GM23338 (cell line): ENCODE measurements around the gene USP28. TPM values are rescaled to one million over a fixed set of nuclear protein-coding genes. Genes with fewer than 3 reads are reported as not detected.
A peak's percentile ranks its signal among the peaks of the same experiment; 100 is the strongest.

Source experiments
- ATAC-seq: fragments of 200-7000 bp; cut with Tn5 transposase; 3 replicates; pipeline ENCODE4 v1.9.1; 2020
- DNase-seq: peaks from one replicate; pipeline ENCODE4 v3.0.0-alpha.2; 2015; ENCODE audit warnings: low spot score
- H2AFZ ChIP-seq: fragments of 200-600 bp; sonication (generic); 2 replicates; pipeline ENCODE4 v1.8.0; 2016; ENCODE audit warnings: antibody characterized with exemption, mild to moderate bottlenecking, moderate library complexity
- H3F3A ChIP-seq: fragments of 200-600 bp; sonication (generic); replicated peaks from 2 replicates; pipeline ENCODE4 v1.8.0; 2017; ENCODE audit warnings: antibody characterized with exemption, mixed run types, low read depth
- H3K27ac ChIP-seq: fragments of 200-600 bp; sonication (generic); 2 replicates; pipeline ENCODE4 v1.6.1; 2016; ENCODE audit warnings: low read depth
- H3K27me3 ChIP-seq: fragments of 200-600 bp; sonication (generic); 2 replicates; pipeline ENCODE4 v1.8.0; 2016; ENCODE audit warnings: mild to moderate bottlenecking, mixed run types, moderate library complexity; ENCODE audit not compliant: insufficient read depth
- H3K36me3 ChIP-seq: fragments of 200-600 bp; sonication (generic); 2 replicates; pipeline ENCODE4 v1.8.0; 2016; ENCODE audit warnings: mild to moderate bottlenecking; ENCODE audit not compliant: insufficient read depth
- H3K4me1 ChIP-seq: fragments of 200-600 bp; sonication (generic); 2 replicates; pipeline ENCODE4 v1.8.0; 2016; ENCODE audit warnings: mild to moderate bottlenecking, moderate library complexity; ENCODE audit not compliant: insufficient read depth
- H3K4me2 ChIP-seq: fragments of 200-600 bp; sonication (generic); 2 replicates; pipeline ENCODE4 v1.7.1; 2017; ENCODE audit warnings: mixed run types
- H3K4me3 ChIP-seq: fragments of 200-600 bp; sonication (generic); 2 replicates; pipeline ENCODE4 v1.6.1; 2016; ENCODE audit warnings: mixed run types
- H3K79me2 ChIP-seq: fragments of 200-600 bp; sonication (generic); replicated peaks from 2 replicates; pipeline ENCODE4 v1.8.0; 2017; ENCODE audit warnings: mild to moderate bottlenecking; ENCODE audit not compliant: insufficient read depth
- H3K9me2 ChIP-seq: fragments of 200-600 bp; sonication (generic); 2 replicates; pipeline ENCODE4 v1.8.0; 2017; ENCODE audit not compliant: insufficient read depth
- H4K20me1 ChIP-seq: fragments of 200-600 bp; sonication (generic); replicated peaks from 2 replicates; pipeline ENCODE4 v1.8.0; 2017; ENCODE audit warnings: mild to moderate bottlenecking; ENCODE audit not compliant: insufficient read depth
- H3K27ac Mint-ChIP-seq: 2 replicates; pipeline ENCODE4 v1.8.0; 2020; ENCODE audit warnings: inconsistent platforms, mild to moderate bottlenecking, moderate library complexity, mixed read lengths
- H3K27me3 Mint-ChIP-seq: 3 replicates; pipeline ENCODE4 v1.8.0; 2022; ENCODE audit warnings: low read depth, mild to moderate bottlenecking, moderate library complexity, mixed read lengths, inconsistent platforms; ENCODE audit not compliant: insufficient read depth, poor library complexity
- H3K36me3 Mint-ChIP-seq: 3 replicates; pipeline ENCODE4 v1.8.0; 2021; ENCODE audit warnings: low read depth, mild to moderate bottlenecking, inconsistent platforms, moderate library complexity, mixed read lengths
- H3K4me1 Mint-ChIP-seq: 3 replicates; pipeline ENCODE4 v1.8.0; 2020; ENCODE audit warnings: mild to moderate bottlenecking, inconsistent platforms, mixed read lengths
- H3K4me3 Mint-ChIP-seq: 3 replicates; pipeline ENCODE4 v1.8.0; 2021; ENCODE audit warnings: moderate library complexity, mild to moderate bottlenecking, inconsistent platforms, mixed read lengths
- H3K9me3 Mint-ChIP-seq: 3 replicates; pipeline ENCODE4 v1.8.0; 2020; ENCODE audit warnings: moderate library complexity, mild to moderate bottlenecking, inconsistent platforms, mixed read lengths
- JUNB ChIP-seq: IDR thresholded peaks from one replicate; pipeline ENCODE4 v1.6.1; 2016; ENCODE audit warnings: antibody characterized with exemption; ENCODE audit not compliant: unreplicated experiment
- STAT1 ChIP-seq: IDR thresholded peaks from one replicate; pipeline ENCODE4 v1.6.1; 2016; ENCODE audit warnings: antibody characterized with exemption; ENCODE audit not compliant: unreplicated experiment
- ZNF114 ChIP-seq: fragments of 250-450 bp; sonication (Bioruptor Pico); IDR thresholded peaks from 2 replicates; pipeline ENCODE4 v1.5.0; 2020; ENCODE audit warnings: mild to moderate bottlenecking, moderate library complexity
- ZNF331 ChIP-seq: fragments of 250-450 bp; sonication (Bioruptor Pico); IDR thresholded peaks from 2 replicates; pipeline ENCODE4 v1.5.0; 2020; ENCODE audit warnings: low read depth, mild to moderate bottlenecking, moderate library complexity
- polyA plus RNA-seq: library from polyadenylated mRNA; unstranded; fragments of >200 nt; fragmentation: Nextera tagmentation; extraction: Ambion mirVana; gene quantifications from 2 replicates; pipeline ENCODE4 v1.2.1, GENCODE V29; 2016
- total RNA-seq: library from RNA; depleted of rRNA; stranded (reverse); fragments of >200 nt; shearing (Covaris generic); gene quantifications from 2 replicates; pipeline ENCODE4 v1.2.3, GENCODE V29; 2014
- TF ChIP-seq, protein P1 (sequence below): IDR thresholded peaks from 2 replicates; pipeline ENCODE4 v1.6.1; 2016; ENCODE audit warnings: antibody characterized with exemption
- TF ChIP-seq, protein P2 (sequence below): IDR thresholded peaks from one replicate; pipeline ENCODE4 v1.6.1; 2018; ENCODE audit warnings: antibody characterized with exemption; ENCODE audit not compliant: unreplicated experiment
- TF ChIP-seq, protein P3 (sequence below), 2 experiments: fragments of 200-600 bp in 1 of 2; sonication (generic) in 1 of 2; conservative IDR thresholded peaks; 2 replicates each; pipeline versions ENCODE4 v1.5.1 to v1.6.1; 2016 to 2017; ENCODE audit warnings: antibody characterized with exemption in 2 of 2, low read depth in 2 of 2, mild to moderate bottlenecking in 2 of 2, moderate library complexity in 1 of 2

Gene USP28
- total and polyA plus RNA-seq, 2 experiments from 2014 or later, result 73.9 to 171 TPM

DNA sequence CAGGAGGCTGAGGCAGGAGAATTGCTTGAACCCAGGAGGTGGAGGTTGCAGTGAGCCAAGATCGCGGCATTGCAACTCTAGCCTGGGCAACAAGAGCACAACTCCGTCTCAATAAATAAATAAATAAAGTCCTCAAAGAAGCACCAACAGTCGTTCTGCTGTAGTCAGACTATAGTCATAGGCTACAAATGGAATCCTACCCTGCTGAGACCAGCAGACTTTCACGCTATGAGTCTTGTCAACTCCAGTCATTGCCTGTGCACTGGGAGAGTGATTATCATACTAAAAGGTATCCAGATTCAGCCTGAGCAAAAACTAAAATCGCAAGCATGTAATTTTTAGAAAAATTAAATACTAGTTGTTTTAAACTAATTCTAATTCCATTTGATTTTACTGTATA, 19.6 kb downstream of the USP28 start:
- Histone ChIP-seq H3F3A (peaks cover 11% of the 10 kb centered on the region; the same call in 1 of the 2 replicates), H4K20me1 (no peaks in the 10 kb centered on the region), H3K4me3 (no peak overlapping the region), H3K27me3 (no peaks in the 10 kb centered on the region), H3K4me2 (no peak overlapping the region), H3K9me2 (no peaks in the 10 kb centered on the region), H3K36me3 (peaks cover 12% of the 10 kb centered on the region), H3K4me1 (peaks cover 58% of the 10 kb centered on the region), H3K79me2 (peaks cover 75% of the 10 kb centered on the region), H2AFZ (no peak overlapping the region), H3K27ac (peak overlapping the region; percentile 86)
- H3K4me1 Mint-ChIP-seq, result peaks cover 55% of the 10 kb centered on the region
- H3K4me3 Mint-ChIP-seq, result no peak overlapping the region
- H3K27ac Mint-ChIP-seq, result peak overlapping the region; percentile 66
- no peak for DNase-seq
- H3K36me3 Mint-ChIP-seq, result peaks cover 34% of the 10 kb centered on the region
- no peak for TF ChIP-seq ZNF114 (CRISPR knock-in tag)
- no peak; the same call in 2 of the 3 replicates for ATAC-seq
- peaks cover 6% of the 10 kb centered on the region for H3K9me3 Mint-ChIP-seq
- H3K27me3 Mint-ChIP-seq, result peaks cover 13% of the 10 kb centered on the region

DNA sequence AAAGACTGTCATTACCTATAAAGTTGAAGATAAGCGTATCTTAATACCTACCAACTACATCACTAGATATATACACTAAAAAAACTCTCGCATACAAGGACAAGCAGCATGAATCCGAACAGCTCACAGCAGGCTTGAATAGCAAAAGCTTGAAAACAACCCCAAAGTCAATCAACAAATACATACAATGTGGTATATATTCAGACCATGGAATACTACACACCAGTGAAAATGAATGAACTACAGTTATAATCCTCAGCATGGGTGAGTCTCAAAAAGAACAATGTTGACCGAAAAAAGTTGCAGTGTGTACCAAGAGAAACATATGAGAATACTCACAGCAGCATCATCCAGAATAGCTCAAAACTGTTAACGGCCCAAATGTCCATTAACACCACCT, 25.2 kb downstream of the USP28 start:
- Mint-ChIP-seq H3K27ac (peak overlapping the region; percentile 89), H3K4me3 (no peak overlapping the region), H3K9me3 (peaks cover 13% of the 10 kb centered on the region), H3K36me3 (peaks cover 79% of the 10 kb centered on the region), H3K27me3 (peaks cover 19% of the 10 kb centered on the region), H3K4me1 (peaks cover 70% of the 10 kb centered on the region)
- no peak overlapping the region for H3K4me2 ChIP-seq
- H3F3A ChIP-seq, result peaks cover 20% of the 10 kb centered on the region
- no peak overlapping the region for H2AFZ ChIP-seq
- ATAC-seq, result peak; percentile 32
- TF ChIP-seq ZNF331 (CRISPR knock-in tag) (no peak), JUNB (no peak), STAT1 (no peak)
- TF ChIP-seq, protein P1, sequence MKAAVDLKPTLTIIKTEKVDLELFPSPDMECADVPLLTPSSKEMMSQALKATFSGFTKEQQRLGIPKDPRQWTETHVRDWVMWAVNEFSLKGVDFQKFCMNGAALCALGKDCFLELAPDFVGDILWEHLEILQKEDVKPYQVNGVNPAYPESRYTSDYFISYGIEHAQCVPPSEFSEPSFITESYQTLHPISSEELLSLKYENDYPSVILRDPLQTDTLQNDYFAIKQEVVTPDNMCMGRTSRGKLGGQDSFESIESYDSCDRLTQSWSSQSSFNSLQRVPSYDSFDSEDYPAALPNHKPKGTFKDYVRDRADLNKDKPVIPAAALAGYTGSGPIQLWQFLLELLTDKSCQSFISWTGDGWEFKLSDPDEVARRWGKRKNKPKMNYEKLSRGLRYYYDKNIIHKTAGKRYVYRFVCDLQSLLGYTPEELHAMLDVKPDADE, result no peak
- TF ChIP-seq, protein P2, sequence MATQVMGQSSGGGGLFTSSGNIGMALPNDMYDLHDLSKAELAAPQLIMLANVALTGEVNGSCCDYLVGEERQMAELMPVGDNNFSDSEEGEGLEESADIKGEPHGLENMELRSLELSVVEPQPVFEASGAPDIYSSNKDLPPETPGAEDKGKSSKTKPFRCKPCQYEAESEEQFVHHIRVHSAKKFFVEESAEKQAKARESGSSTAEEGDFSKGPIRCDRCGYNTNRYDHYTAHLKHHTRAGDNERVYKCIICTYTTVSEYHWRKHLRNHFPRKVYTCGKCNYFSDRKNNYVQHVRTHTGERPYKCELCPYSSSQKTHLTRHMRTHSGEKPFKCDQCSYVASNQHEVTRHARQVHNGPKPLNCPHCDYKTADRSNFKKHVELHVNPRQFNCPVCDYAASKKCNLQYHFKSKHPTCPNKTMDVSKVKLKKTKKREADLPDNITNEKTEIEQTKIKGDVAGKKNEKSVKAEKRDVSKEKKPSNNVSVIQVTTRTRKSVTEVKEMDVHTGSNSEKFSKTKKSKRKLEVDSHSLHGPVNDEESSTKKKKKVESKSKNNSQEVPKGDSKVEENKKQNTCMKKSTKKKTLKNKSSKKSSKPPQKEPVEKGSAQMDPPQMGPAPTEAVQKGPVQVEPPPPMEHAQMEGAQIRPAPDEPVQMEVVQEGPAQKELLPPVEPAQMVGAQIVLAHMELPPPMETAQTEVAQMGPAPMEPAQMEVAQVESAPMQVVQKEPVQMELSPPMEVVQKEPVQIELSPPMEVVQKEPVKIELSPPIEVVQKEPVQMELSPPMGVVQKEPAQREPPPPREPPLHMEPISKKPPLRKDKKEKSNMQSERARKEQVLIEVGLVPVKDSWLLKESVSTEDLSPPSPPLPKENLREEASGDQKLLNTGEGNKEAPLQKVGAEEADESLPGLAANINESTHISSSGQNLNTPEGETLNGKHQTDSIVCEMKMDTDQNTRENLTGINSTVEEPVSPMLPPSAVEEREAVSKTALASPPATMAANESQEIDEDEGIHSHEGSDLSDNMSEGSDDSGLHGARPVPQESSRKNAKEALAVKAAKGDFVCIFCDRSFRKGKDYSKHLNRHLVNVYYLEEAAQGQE, result no peak
- TF ChIP-seq, protein P3, sequence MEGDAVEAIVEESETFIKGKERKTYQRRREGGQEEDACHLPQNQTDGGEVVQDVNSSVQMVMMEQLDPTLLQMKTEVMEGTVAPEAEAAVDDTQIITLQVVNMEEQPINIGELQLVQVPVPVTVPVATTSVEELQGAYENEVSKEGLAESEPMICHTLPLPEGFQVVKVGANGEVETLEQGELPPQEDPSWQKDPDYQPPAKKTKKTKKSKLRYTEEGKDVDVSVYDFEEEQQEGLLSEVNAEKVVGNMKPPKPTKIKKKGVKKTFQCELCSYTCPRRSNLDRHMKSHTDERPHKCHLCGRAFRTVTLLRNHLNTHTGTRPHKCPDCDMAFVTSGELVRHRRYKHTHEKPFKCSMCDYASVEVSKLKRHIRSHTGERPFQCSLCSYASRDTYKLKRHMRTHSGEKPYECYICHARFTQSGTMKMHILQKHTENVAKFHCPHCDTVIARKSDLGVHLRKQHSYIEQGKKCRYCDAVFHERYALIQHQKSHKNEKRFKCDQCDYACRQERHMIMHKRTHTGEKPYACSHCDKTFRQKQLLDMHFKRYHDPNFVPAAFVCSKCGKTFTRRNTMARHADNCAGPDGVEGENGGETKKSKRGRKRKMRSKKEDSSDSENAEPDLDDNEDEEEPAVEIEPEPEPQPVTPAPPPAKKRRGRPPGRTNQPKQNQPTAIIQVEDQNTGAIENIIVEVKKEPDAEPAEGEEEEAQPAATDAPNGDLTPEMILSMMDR (conservative IDR thresholded peaks at IDR 0.05; ENCODE audit: low read depth in 2 of 2), result no peak
- peaks cover 25% of the 10 kb centered on the region for H3K36me3 ChIP-seq
- peaks cover 50% of the 10 kb centered on the region for H3K4me1 ChIP-seq
- H4K20me1 ChIP-seq, result no peaks in the 10 kb centered on the region
- DNase-seq, result peak; percentile 51
- H3K9me2 ChIP-seq, result no peaks in the 10 kb centered on the region
- peaks cover 58% of the 10 kb centered on the region for H3K79me2 ChIP-seq
- no peaks in the 10 kb centered on the region for H3K27me3 ChIP-seq
- H3K27ac ChIP-seq, result peak overlapping the region; percentile 84
- no peak overlapping the region for H3K4me3 ChIP-seq
